H9 (cell line): ENCODE results near the gene TMEM208. TPM values are rescaled to one million over a fixed set of nuclear protein-coding genes. Genes with fewer than 3 reads are reported as not detected.

Experiments
- DNase-seq: peaks from one replicate; pipeline ENCODE4 v3.0.0-alpha.2; 2017
- H2AFZ ChIP-seq: one replicate; pipeline ENCODE4 v1.6.1; 2013; ENCODE audit warnings: mild to moderate bottlenecking, low read length, control low read depth, moderate library complexity
- H2AK5ac ChIP-seq: 2 replicates; pipeline ENCODE4 v1.6.1; 2013; ENCODE audit warnings: low read length, control low read depth, mixed read lengths; ENCODE audit not compliant: insufficient read length
- H2BK120ac ChIP-seq: one replicate; pipeline ENCODE4 v1.6.1; 2013; ENCODE audit warnings: low read depth, mild to moderate bottlenecking, low read length, control low read depth, inconsistent platforms; ENCODE audit not compliant: poor library complexity, severe bottlenecking
- H2BK12ac ChIP-seq: 2 replicates; pipeline ENCODE4 v1.6.1; 2013; ENCODE audit warnings: low read length, control low read depth, mixed read lengths, low read depth; ENCODE audit not compliant: insufficient read length
- H2BK15ac ChIP-seq: 2 replicates; pipeline ENCODE4 v1.6.1; 2013; ENCODE audit warnings: low read depth, low read length, control low read depth
- H2BK20ac ChIP-seq: one replicate; pipeline ENCODE4 v1.6.1; 2013; ENCODE audit warnings: low read depth, mild to moderate bottlenecking, low read length, control low read depth, inconsistent platforms; ENCODE audit not compliant: poor library complexity, severe bottlenecking
- H2BK5ac ChIP-seq: 2 replicates; pipeline ENCODE4 v1.6.1; 2013; ENCODE audit warnings: low read length, control low read depth, mixed read lengths; ENCODE audit not compliant: insufficient read length
- H3K14ac ChIP-seq: 2 replicates; pipeline ENCODE4 v1.6.1; 2013; ENCODE audit warnings: low read length, control low read depth; ENCODE audit not compliant: insufficient read depth
- H3K18ac ChIP-seq: 2 replicates; pipeline ENCODE4 v1.6.1; 2013; ENCODE audit warnings: low read depth, mild to moderate bottlenecking, mixed read lengths, low read length, control low read depth; ENCODE audit not compliant: insufficient read length
- H3K23ac ChIP-seq: 2 replicates; pipeline ENCODE4 v1.6.1; 2013; ENCODE audit warnings: low read length, control low read depth, mixed read lengths, low read depth; ENCODE audit not compliant: insufficient read length
- H3K23me2 ChIP-seq: 2 replicates; pipeline ENCODE4 v1.6.1; 2013; ENCODE audit warnings: low read depth, mild to moderate bottlenecking, mixed read lengths, low read length, control low read depth; ENCODE audit not compliant: insufficient read length, poor library complexity, severe bottlenecking
- H3K27ac ChIP-seq: 2 replicates; pipeline ENCODE4 v1.5.1; 2013; ENCODE audit warnings: low read length, control low read depth, mixed read lengths, low read depth; ENCODE audit not compliant: insufficient read length
- H3K27me3 ChIP-seq: 2 replicates; pipeline ENCODE4 v1.6.1; 2013; ENCODE audit warnings: low read length, control low read depth, inconsistent platforms; ENCODE audit not compliant: insufficient read depth
- H3K4ac ChIP-seq: 2 replicates; pipeline ENCODE4 v1.6.1; 2013; ENCODE audit warnings: low read depth, mild to moderate bottlenecking, control low read depth, inconsistent platforms, low read length, moderate library complexity
- H3K4me1 ChIP-seq: 2 replicates; pipeline ENCODE4 v1.6.1; 2013; ENCODE audit warnings: low read length, control low read depth, inconsistent platforms; ENCODE audit not compliant: insufficient read depth
- H3K4me2 ChIP-seq: 2 replicates; pipeline ENCODE4 v1.6.1; 2013; ENCODE audit warnings: low read length, control low read depth, mixed read lengths; ENCODE audit not compliant: insufficient read length, insufficient read depth
- H3K56ac ChIP-seq: 2 replicates; pipeline ENCODE4 v1.6.1; 2013; ENCODE audit warnings: low read depth, mild to moderate bottlenecking, mixed read lengths, low read length, control low read depth; ENCODE audit not compliant: insufficient read length
- H3K79me1 ChIP-seq: 2 replicates; pipeline ENCODE4 v1.6.1; 2013; ENCODE audit warnings: low read depth, mild to moderate bottlenecking, moderate library complexity, low read length, control low read depth, inconsistent platforms; ENCODE audit not compliant: insufficient read depth, poor library complexity, severe bottlenecking
- H3K79me2 ChIP-seq: 2 replicates; pipeline ENCODE4 v1.6.1; 2013; ENCODE audit warnings: low read length, control low read depth, inconsistent platforms; ENCODE audit not compliant: insufficient read depth
- H3K9ac ChIP-seq: 2 replicates; pipeline ENCODE4 v1.6.1; 2013; ENCODE audit warnings: low read length, control low read depth, mixed read lengths; ENCODE audit not compliant: insufficient read length; ENCODE audit errors: extremely low read depth
- H3K9me3 ChIP-seq: one replicate; pipeline ENCODE4 v1.6.1; 2013; ENCODE audit warnings: low read depth, low read length, inconsistent platforms; ENCODE audit not compliant: control insufficient read depth
- H3T11ph ChIP-seq: one replicate; pipeline ENCODE4 v1.6.1; 2013; ENCODE audit warnings: mild to moderate bottlenecking, low read length, control low read depth, inconsistent platforms
- H4K20me1 ChIP-seq: one replicate; pipeline ENCODE4 v1.6.1; 2013; ENCODE audit not compliant: control insufficient read depth, insufficient read length, insufficient read depth
- H4K5ac ChIP-seq: 2 replicates; pipeline ENCODE4 v1.6.1; 2013; ENCODE audit warnings: low read depth, mild to moderate bottlenecking, mixed read lengths, low read length, control low read depth; ENCODE audit not compliant: insufficient read length
- H4K8ac ChIP-seq: replicated peaks from 2 replicates; pipeline ENCODE4 v1.6.1; 2013; ENCODE audit warnings: low read length, control low read depth, mixed read lengths, low read depth; ENCODE audit not compliant: insufficient read length
- H4K91ac ChIP-seq: 2 replicates; pipeline ENCODE4 v1.6.1; 2013; ENCODE audit warnings: low read depth, mild to moderate bottlenecking, moderate library complexity, mixed read lengths, low read length, control low read depth; ENCODE audit not compliant: insufficient read length
- H3K27ac Mint-ChIP-seq, 3 experiments: 2 replicates in 2 of 3; 3 replicates in 1 of 3; pipeline ENCODE4 v1.8.0; 2020 to 2021; ENCODE audit warnings: mixed read lengths in 3 of 3, mild to moderate bottlenecking in 1 of 3, moderate library complexity in 1 of 3
- H3K27me3 Mint-ChIP-seq: 2 replicates; pipeline ENCODE4 v1.8.0; 2021; ENCODE audit warnings: low read depth, mild to moderate bottlenecking, moderate library complexity, mixed read lengths
- H3K36me3 Mint-ChIP-seq, 3 experiments: 2 replicates in 2 of 3; 3 replicates in 1 of 3; pipeline ENCODE4 v1.8.0; 2020 to 2021; ENCODE audit warnings: low read depth in 3 of 3, mixed read lengths in 3 of 3; ENCODE audit not compliant: insufficient read depth in 1 of 3
- H3K4me1 Mint-ChIP-seq, 2 experiments: 2 replicates each; pipeline ENCODE4 v1.8.0; 2020; ENCODE audit warnings: mixed read lengths in 2 of 2
- H3K4me3 Mint-ChIP-seq, 2 experiments: 2 replicates in 1 of 2; 3 replicates in 1 of 2; pipeline ENCODE4 v1.8.0; 2020 to 2021; ENCODE audit warnings: mild to moderate bottlenecking in 2 of 2, mixed read lengths in 2 of 2, moderate library complexity in 1 of 2
- H3K9me3 Mint-ChIP-seq, 2 experiments: 2 replicates in 1 of 2; 3 replicates in 1 of 2; pipeline ENCODE4 v1.8.0; 2020; ENCODE audit warnings: mild to moderate bottlenecking in 2 of 2, mixed read lengths in 2 of 2, moderate library complexity in 1 of 2
- CTCF ChIP-seq: fragments of 200-600 bp; sonication (generic); conservative IDR thresholded peaks from 3 replicates; pipeline ENCODE4 v1.8.0; 2021; ENCODE audit warnings: antibody characterized with exemption, mild to moderate bottlenecking
- WGBS: extraction: QIAGEN DNeasy Blood & Tissue Kit; methylation state at CpG from one replicate; pipeline ENCODE4 v1.1.7; 2013; ENCODE audit warnings: missing lambda C conversion rate, low lambda C conversion rate, mixed read lengths; ENCODE audit not compliant: insufficient read length; ENCODE audit errors: extremely low coverage; 5-methylcytosine and 5-hydroxymethylcytosine counted together
- total RNA-seq: library from RNA; stranded (reverse); gene quantifications from 2 replicates; pipeline ENCODE4 v1.2.1, GENCODE V29; 2021

Gene TMEM208
- total RNA-seq, 1 experiment from 2014 or later, result 42.6 TPM

GRCh38 chr16:67268136-67268579 is 41.2 kb downstream of the TMEM208 start:
- H3K4ac ChIP-seq, result no peak overlapping the region
- H3K9ac ChIP-seq, result no peak overlapping the region
- H3K27me3 ChIP-seq, result no peaks in the 10 kb centered on the region; the same call in 1 of the 2 replicates
- H2BK120ac ChIP-seq, result no peak overlapping the region
- Mint-ChIP-seq H3K36me3 (no peaks in the 10 kb centered on the region; a peak in 1 of 7 replicates), H3K27ac (no peak overlapping the region), H3K27me3 (peaks cover 18% of the 10 kb centered on the region), H3K4me1 (peaks cover 0 to 4% of the 10 kb centered on the region in 2 experiments; a peak in 1 of 4 replicates), H3K9me3 (no peaks in the 10 kb centered on the region), H3K4me3 (no peak overlapping the region)
- no peaks in the 10 kb centered on the region for H3K79me2 ChIP-seq
- DNase-seq, result peak; percentile 24
- no peak overlapping the region for H2BK15ac ChIP-seq
- no peak overlapping the region for H3K27ac ChIP-seq
- no peak overlapping the region for H2AK5ac ChIP-seq
- no peak overlapping the region for H2BK12ac ChIP-seq
- no peak overlapping the region for H2AFZ ChIP-seq
- no peak overlapping the region for H3K23ac ChIP-seq
- TF ChIP-seq CTCF, result no peak
- no peak overlapping the region for H3K14ac ChIP-seq
- H3K79me1 ChIP-seq, result no peaks in the 10 kb centered on the region
- no peak overlapping the region for H2BK20ac ChIP-seq
- no peak overlapping the region for H3K18ac ChIP-seq
- no peaks in the 10 kb centered on the region for H4K20me1 ChIP-seq
- no peak overlapping the region for H4K91ac ChIP-seq
- H3K4me1 ChIP-seq, result no peaks in the 10 kb centered on the region
- WGBS, result no CpG with 5 or more reads among the region's 5 CpGs
- no peak overlapping the region for H4K5ac ChIP-seq
- H3K4me2 ChIP-seq, result no peak overlapping the region
- H3K56ac ChIP-seq, result no peak overlapping the region
- H3K9me3 ChIP-seq, result no peaks in the 10 kb centered on the region
- no peak overlapping the region for H4K8ac ChIP-seq
- H3T11ph ChIP-seq, result no peak overlapping the region
- H2BK5ac ChIP-seq, result no peak overlapping the region
- H3K23me2 ChIP-seq, result no peaks in the 10 kb centered on the region
